Measurements from ENCODE around the gene REXO2.

GRCh38 chr11:114478768-114479167, 39.5 kb downstream of the REXO2 start:
- TF ChIP-seq EZH2 (IDR thresholded peaks at IDR 0.05), result no peak
- TF ChIP-seq POLR2AphosphoS5 (IDR thresholded peaks at IDR 0.05; ENCODE audit: borderline replicate concordance, low read depth, low read length), result no peak

All from SK-N-MC (cell line).